Measurements from ENCODE around the gene SKAP2. TPM values are rescaled to one million over a fixed set of nuclear protein-coding genes. Genes with fewer than 3 reads are reported as not detected.

Gene SKAP2
- total RNA-seq, 1 experiment from 2014 or later = 3.2 TPM

- no peak overlapping the region for H3K4me3 Mint-ChIP-seq
- H4K20me1 ChIP-seq (ENCODE audit: control insufficient read depth, insufficient read depth, insufficient read length) = no peaks in the 10 kb centered on the region
- H2BK12ac ChIP-seq (ENCODE audit: insufficient read length, low read depth, low read length) = no peak overlapping the region
- H3K79me1 ChIP-seq (ENCODE audit: insufficient read depth, low read depth, low read length, poor library complexity, severe bottlenecking) = no peaks in the 10 kb centered on the region
- H2BK20ac ChIP-seq (ENCODE audit: low read depth, low read length, poor library complexity, severe bottlenecking) = no peak overlapping the region
- no peak overlapping the region for H3K9ac ChIP-seq (ENCODE audit: extremely low read depth, insufficient read length, low read length)
- DNase-seq = no peak
- H2BK5ac ChIP-seq (ENCODE audit: insufficient read length, low read length) = no peak overlapping the region
- H3K9me3 Mint-ChIP-seq = no peaks in the 10 kb centered on the region
- WGBS (ENCODE audit: extremely low coverage, insufficient read length, low lambda C conversion rate) = no CpG with 5 or more reads among the region's 4 CpGs
- no peak overlapping the region for H3T11ph ChIP-seq (ENCODE audit: low read length)
- no peak overlapping the region for H2AK5ac ChIP-seq (ENCODE audit: insufficient read length, low read length)
- H2BK15ac ChIP-seq (ENCODE audit: low read depth, low read length) = no peak overlapping the region
- no peak overlapping the region for H3K27ac ChIP-seq (ENCODE audit: insufficient read length, low read depth, low read length)
- H3K4me1 Mint-ChIP-seq = peaks cover 0 to 4% of the 10 kb centered on the region in 2 experiments; a peak in 1 of 4 replicates
- no peak overlapping the region for H3K4me2 ChIP-seq (ENCODE audit: insufficient read depth, insufficient read length, low read length)
- H4K5ac ChIP-seq (ENCODE audit: insufficient read length, low read depth, low read length) = no peak overlapping the region
- no peaks in the 10 kb centered on the region for H3K4me1 ChIP-seq (ENCODE audit: insufficient read depth, low read length)
- no peak overlapping the region for H3K4ac ChIP-seq (ENCODE audit: low read depth, low read length)
- no peak overlapping the region for H4K8ac ChIP-seq (replicated peaks; ENCODE audit: insufficient read length, low read depth, low read length)
- H3K14ac ChIP-seq (ENCODE audit: insufficient read depth, low read length) = no peak overlapping the region
- H3K23me2 ChIP-seq (ENCODE audit: insufficient read length, low read depth, low read length, poor library complexity, severe bottlenecking) = no peaks in the 10 kb centered on the region
- H3K27me3 ChIP-seq (ENCODE audit: insufficient read depth, low read length) = no peaks in the 10 kb centered on the region
- H3K27ac Mint-ChIP-seq = no peak overlapping the region
- H3K18ac ChIP-seq (ENCODE audit: insufficient read length, low read depth, low read length) = no peak overlapping the region
- no peaks in the 10 kb centered on the region for H3K36me3 Mint-ChIP-seq (ENCODE audit: insufficient read depth in 1 of 3, low read depth in 3 of 3)
- H3K27me3 Mint-ChIP-seq (ENCODE audit: low read depth) = no peaks in the 10 kb centered on the region
- H2BK120ac ChIP-seq (ENCODE audit: low read depth, low read length, poor library complexity, severe bottlenecking) = no peak overlapping the region
- TF ChIP-seq CTCF (conservative IDR thresholded peaks at IDR 0.05) = no peak
- H3K9me3 ChIP-seq (ENCODE audit: control insufficient read depth, low read depth, low read length) = no peaks in the 10 kb centered on the region
- H3K23ac ChIP-seq (ENCODE audit: insufficient read length, low read depth, low read length) = no peak overlapping the region
- H3K56ac ChIP-seq (ENCODE audit: insufficient read length, low read depth, low read length) = no peak overlapping the region
- no peak overlapping the region for H4K91ac ChIP-seq (ENCODE audit: insufficient read length, low read depth, low read length)
- no peak overlapping the region for H2AFZ ChIP-seq (ENCODE audit: low read length)
- H3K79me2 ChIP-seq (ENCODE audit: insufficient read depth, low read length) = no peaks in the 10 kb centered on the region
Observed at GRCh38 chr7:26630361-26630760, 234.0 kb downstream of the SKAP2 start.

All from H9 (cell line).